Epithelial cell of esophagus (primary cell): ENCODE measurements around the gene SELENOH.

Experiments used
- DNase-seq: peaks from one replicate; pipeline ENCODE4 v3.0.0; 2010; ENCODE audit warnings: low read depth
- H3K4me3 ChIP-seq: 2 replicates; pipeline ENCODE4 v1.5.1; 2011; ENCODE audit warnings: mild to moderate bottlenecking, low read length, control low read depth
- CTCF ChIP-seq: IDR thresholded peaks from 2 replicates; pipeline ENCODE4 v1.5.1; 2011; ENCODE audit warnings: low read depth, mild to moderate bottlenecking, low read length, control low read depth, inconsistent platforms; ENCODE audit not compliant: insufficient read depth; ENCODE audit errors: missing control alignments

Gene SELENOH

GRCh38 chr11:57763568-57763967 is 22.3 kb downstream of the SELENOH start:
- TF ChIP-seq CTCF, result peak; percentile 59
- DNase-seq, result peak; percentile 69
- H3K4me3 ChIP-seq, result peak overlapping the region; percentile 96

- peak overlapping the region; percentile 96 for H3K4me3 ChIP-seq
- no peak for DNase-seq
- TF ChIP-seq CTCF, result no peak
These were observed 22.7 kb downstream of the SELENOH start for GRCh38 chr11:57764021-57764420.

GRCh38 chr11:57764566-57764965 is 23.3 kb downstream of the SELENOH start:
- peak overlapping the region; percentile 96 for H3K4me3 ChIP-seq
- no peak for DNase-seq
- no peak for TF ChIP-seq CTCF

- no peak for DNase-seq
- TF ChIP-seq CTCF, result no peak
- H3K4me3 ChIP-seq, result peak overlapping the region; percentile 96
These were observed 23.7 kb downstream of the SELENOH start for GRCh38 chr11:57764972-57765371.

GRCh38 chr11:57770793-57771192 is 29.5 kb downstream of the SELENOH start:
- no peak overlapping the region for H3K4me3 ChIP-seq
- DNase-seq, result no peak
- TF ChIP-seq CTCF, result no peak

- no peak overlapping the region for H3K4me3 ChIP-seq
- TF ChIP-seq CTCF, result no peak
- DNase-seq, result no peak
These were observed 30.1 kb downstream of the SELENOH start for GRCh38 chr11:57771365-57771764.

GRCh38 chr11:57772562-57772961 is 31.3 kb downstream of the SELENOH start:
- TF ChIP-seq CTCF, result no peak
- peak; percentile 77 for DNase-seq
- H3K4me3 ChIP-seq, result no peak overlapping the region
